Ectodermal cell (in vitro differentiated cells): Measurements from ENCODE around the gene ZDHHC14.

Source experiments
- H3K27ac ChIP-seq: 2 replicates; pipeline ENCODE4 v1.7.0; 2013; ENCODE audit warnings: mild to moderate bottlenecking, low read depth, low read length; ENCODE audit not compliant: insufficient read depth, poor library complexity, severe bottlenecking
- H3K27me3 ChIP-seq: 2 replicates; pipeline ENCODE4 v1.7.0; 2013; ENCODE audit warnings: mild to moderate bottlenecking, low read length; ENCODE audit not compliant: insufficient read depth, control insufficient read depth, poor library complexity, severe bottlenecking
- H3K36me3 ChIP-seq: one replicate; pipeline ENCODE4 v1.7.0; 2013; ENCODE audit warnings: low read length; ENCODE audit not compliant: control insufficient read depth, insufficient read depth
- H3K4me1 ChIP-seq: one replicate; pipeline ENCODE4 v1.7.0; 2013; ENCODE audit warnings: low read length; ENCODE audit not compliant: control insufficient read depth, insufficient read depth
- H3K4me3 ChIP-seq: 2 replicates; pipeline ENCODE4 v1.7.0; 2013; ENCODE audit warnings: low read depth, low read length, control low read depth; ENCODE audit not compliant: insufficient read depth
- H3K9me3 ChIP-seq: 2 replicates; pipeline ENCODE4 v1.7.0; 2013; ENCODE audit warnings: mild to moderate bottlenecking, low read length, moderate library complexity; ENCODE audit not compliant: control insufficient read depth
- whole genome bisulfite sequencing, 2 experiments: methylation state at CpG; one replicate each; pipeline ENCODE4 v1.1.7; 2013; ENCODE audit warnings: missing lambda C conversion rate in 2 of 2; 5-methylcytosine and 5-hydroxymethylcytosine counted together

Gene ZDHHC14

DNA sequence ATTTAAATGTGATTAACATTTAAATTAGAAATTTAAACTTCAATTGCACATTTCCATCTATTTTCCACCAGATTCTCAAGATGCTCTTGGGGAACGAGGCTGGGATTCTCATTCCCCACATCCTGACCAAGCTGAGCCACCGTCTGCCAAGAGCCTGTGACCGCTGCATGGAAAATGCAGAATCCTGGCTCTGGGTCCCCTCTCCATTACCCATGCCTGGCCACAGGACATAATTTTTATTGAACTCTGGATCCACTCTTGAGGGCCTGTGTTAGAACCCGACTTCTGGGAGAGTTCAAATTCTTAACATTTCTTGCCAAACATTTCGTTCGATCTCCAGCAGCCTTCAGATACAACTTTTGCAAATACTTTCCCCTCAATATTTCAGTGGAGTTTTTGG, 240.4 kb downstream of the ZDHHC14 start:
- Histone ChIP-seq H3K4me1 (peaks cover 6% of the 10 kb centered on the region), H3K27me3 (no peaks in the 10 kb centered on the region), H3K36me3 (no peaks in the 10 kb centered on the region), H3K4me3 (no peak overlapping the region), H3K27ac (no peak overlapping the region), H3K9me3 (no peaks in the 10 kb centered on the region)
- 94 to 95% methylated on average over 6 of the region's 6 CpGs for WGBS, 2 experiments

DNA sequence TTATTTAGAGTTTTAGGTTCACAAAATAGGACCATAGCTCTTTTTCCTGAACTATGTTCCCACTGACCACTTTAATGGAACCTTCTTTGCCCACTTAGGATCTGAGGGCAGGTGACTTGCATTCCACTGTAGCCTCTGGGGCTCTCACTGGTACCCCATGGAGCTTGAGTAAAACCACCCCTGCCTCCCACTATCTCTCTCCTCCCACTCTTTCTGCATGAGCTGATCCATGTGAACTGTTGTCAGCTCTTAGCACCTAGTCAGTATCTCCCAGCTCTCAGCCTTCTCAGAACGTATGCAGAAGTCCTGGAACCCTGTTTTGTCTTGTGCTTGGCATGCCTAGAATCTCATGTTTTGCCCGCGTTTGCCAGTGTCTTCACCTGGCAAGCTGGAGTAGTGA, 241.4 kb downstream of the ZDHHC14 start:
- peaks cover 6% of the 10 kb centered on the region for H3K4me1 ChIP-seq
- WGBS, 2 experiments, result 93% methylated on average over 3 of the region's 3 CpGs

DNA sequence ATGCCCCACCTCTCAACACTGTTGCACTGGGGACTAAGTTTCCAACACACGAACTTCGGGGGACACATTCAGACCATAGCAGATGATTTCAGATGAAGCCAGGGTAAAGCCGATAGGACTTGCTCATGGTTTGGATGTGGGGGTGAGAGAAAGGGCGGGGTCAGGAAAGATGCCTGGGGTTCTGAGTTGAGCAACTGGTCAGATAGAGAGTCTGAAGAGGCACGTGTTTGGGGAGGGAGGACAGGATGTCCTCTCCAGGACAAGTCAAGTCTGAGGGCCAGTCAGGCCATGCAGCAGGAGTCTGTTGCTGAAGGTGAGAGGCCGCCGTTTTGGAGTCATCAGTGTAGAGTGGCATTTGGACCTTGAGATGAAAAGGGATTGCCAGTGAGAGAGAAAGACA, 244.1 kb downstream of the ZDHHC14 start:
- no peaks in the 10 kb centered on the region for H3K36me3 ChIP-seq
- H3K27ac ChIP-seq, result no peak overlapping the region
- no peak overlapping the region for H3K4me3 ChIP-seq
- WGBS, 2 experiments, result 93 to 96% methylated on average over 7 of the region's 7 CpGs
- peaks cover 10% of the 10 kb centered on the region for H3K4me1 ChIP-seq
- no peaks in the 10 kb centered on the region for H3K9me3 ChIP-seq
- no peaks in the 10 kb centered on the region for H3K27me3 ChIP-seq

More for the DNA sequence above, 241.4 kb downstream of the ZDHHC14 start:
- Histone ChIP-seq H3K4me3 (no peak overlapping the region), H3K9me3 (no peaks in the 10 kb centered on the region), H3K27ac (no peak overlapping the region), H3K36me3 (no peaks in the 10 kb centered on the region), H3K27me3 (no peaks in the 10 kb centered on the region)

DNA sequence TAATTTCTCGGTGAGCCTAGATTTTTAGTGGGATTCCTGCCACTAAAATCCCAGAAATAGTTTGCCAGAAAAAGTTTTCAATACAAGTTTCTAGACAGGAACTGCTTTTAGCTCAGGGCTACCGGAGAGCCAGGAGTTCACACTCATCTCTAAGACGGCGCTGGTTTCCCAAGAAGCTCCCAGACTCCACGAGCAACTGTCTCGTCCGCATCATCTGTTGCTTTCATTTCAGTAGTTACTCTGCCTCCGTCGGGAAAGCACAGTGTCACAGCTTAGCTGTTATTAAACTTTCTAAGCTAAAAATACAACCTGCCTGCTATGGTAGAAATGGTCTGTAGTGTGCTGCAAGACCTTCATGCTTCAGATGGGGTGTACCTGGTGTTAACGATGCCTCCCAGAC, 244.8 kb downstream of the ZDHHC14 start:
- H3K9me3 ChIP-seq, result no peaks in the 10 kb centered on the region
- WGBS, 2 experiments, result 91% methylated on average over 10 of the region's 10 CpGs

DNA sequence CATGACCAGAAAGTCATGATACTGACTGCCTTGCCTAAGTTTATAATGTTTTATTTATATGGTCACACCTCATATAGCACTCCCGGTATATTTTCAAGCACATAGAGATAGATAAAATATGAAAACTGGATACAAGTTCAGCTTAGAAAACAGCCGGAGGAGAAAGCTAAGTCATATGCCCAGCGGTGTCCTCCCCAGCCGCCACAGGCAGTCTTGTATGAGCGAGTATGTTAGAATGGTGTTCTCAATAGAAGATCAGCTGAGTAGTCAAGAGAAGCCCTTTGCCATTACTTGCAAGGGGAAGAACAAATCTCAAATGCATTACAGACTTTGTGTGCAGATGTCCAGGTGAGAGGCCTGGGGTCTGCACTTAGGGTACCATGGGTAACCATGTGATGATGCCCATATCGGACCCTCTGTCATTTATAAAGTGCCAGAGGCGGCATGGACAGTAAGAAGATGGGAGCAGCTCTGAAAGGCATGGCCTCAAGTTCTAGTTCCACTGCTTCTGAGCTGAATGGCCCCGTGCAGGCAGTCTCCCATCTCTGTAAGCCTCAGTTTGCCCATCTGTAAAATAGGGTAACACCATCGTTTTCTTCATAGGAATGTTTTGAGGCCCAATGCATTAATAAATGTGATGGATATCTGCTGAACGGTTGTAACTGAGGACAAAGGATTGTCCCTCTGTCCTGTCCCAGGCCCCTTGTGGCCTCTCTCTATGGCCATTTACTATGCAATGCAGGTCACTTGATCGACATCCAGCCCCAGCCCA, 246.4 kb downstream of the ZDHHC14 start:
- Histone ChIP-seq H3K36me3 (no peaks in the 10 kb centered on the region), H3K27ac (no peak overlapping the region), H3K4me3 (no peak overlapping the region), H3K9me3 (no peaks in the 10 kb centered on the region), H3K4me1 (peaks cover 14% of the 10 kb centered on the region), H3K27me3 (no peaks in the 10 kb centered on the region)
- 93 to 95% methylated on average over 9 to 11 of the region's 11 CpGs for WGBS, 2 experiments

More for the DNA sequence above, 244.8 kb downstream of the ZDHHC14 start:
- Histone ChIP-seq H3K27me3 (no peaks in the 10 kb centered on the region), H3K36me3 (no peaks in the 10 kb centered on the region), H3K4me3 (no peak overlapping the region), H3K27ac (no peak overlapping the region), H3K4me1 (peaks cover 10% of the 10 kb centered on the region)

DNA sequence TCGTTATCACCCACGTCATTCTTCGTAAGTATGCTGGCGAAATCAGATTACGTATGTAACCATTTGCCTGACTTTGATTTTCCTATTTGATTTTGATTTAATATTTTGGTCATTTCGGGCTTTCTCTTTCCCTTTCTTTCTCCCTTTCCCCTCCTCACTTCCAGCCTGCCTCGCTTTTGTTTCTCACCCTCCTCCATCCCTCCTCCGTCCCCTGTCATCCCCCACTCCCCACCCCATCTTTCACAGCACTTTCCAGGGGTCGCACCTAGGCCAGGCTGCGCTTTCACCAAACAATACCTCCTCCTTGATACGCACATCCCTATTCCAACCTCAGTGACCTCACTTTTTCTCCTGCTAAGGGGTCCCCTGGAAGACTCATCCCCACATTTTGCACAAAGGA, 247.5 kb downstream of the ZDHHC14 start:
- no peaks in the 10 kb centered on the region for H3K36me3 ChIP-seq
- H3K9me3 ChIP-seq, result no peaks in the 10 kb centered on the region
- H3K4me1 ChIP-seq, result peaks cover 14% of the 10 kb centered on the region
- WGBS, 2 experiments, result 69% methylated on average over 11 of the region's 11 CpGs
- no peak overlapping the region for H3K27ac ChIP-seq
- H3K4me3 ChIP-seq, result no peak overlapping the region
- no peaks in the 10 kb centered on the region for H3K27me3 ChIP-seq

DNA sequence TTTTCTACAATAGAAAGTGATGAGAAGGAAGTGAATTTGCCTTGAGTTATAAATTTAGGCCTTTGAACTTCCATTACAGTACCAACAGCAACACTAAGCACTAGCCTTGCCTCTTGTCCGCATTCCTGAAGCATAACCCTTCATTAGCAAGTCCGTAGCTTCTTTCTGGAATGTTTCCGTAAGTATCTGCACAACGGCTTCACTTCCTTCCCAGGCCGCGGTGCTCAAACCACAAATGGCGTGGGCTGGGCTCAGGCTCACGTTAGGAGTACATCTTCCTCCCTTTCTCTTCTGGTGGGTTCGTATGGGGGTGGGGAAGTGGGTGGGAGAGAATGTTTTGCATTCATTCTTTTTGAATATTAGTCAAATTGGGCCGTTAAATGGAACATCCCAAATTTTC, 248.2 kb downstream of the ZDHHC14 start:
- Histone ChIP-seq H3K36me3 (no peaks in the 10 kb centered on the region), H3K4me3 (no peak overlapping the region), H3K27me3 (no peaks in the 10 kb centered on the region), H3K4me1 (peaks cover 11% of the 10 kb centered on the region), H3K9me3 (no peaks in the 10 kb centered on the region), H3K27ac (no peak overlapping the region)
- WGBS, 2 experiments, result 78 to 84% methylated on average over 8 to 9 of the region's 10 CpGs

DNA sequence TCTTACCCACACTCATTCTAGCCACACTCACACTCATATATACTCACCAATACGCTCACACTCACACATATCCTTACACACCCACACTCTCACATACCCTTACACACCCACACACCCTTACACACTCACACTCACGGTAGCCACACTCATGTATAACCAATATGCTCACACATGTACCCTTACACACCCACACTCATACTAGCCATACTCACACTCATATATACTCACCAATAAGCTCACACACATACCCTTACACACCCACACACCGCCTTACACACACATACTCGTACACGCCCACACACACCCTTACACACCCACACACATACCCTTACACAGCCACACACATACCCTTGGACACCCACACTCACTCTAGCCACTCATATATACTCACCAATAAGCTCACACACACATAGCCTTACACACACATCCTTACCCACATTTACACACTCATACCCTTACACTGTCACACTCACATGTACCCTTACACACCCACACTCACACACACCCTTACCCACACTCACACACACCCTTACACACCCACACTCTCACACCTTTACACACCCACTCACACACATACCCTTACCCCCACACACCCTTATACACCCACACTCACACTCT, 249.6 kb downstream of the ZDHHC14 start:
- no peak overlapping the region for H3K27ac ChIP-seq
- peaks cover 8% of the 10 kb centered on the region for H3K4me1 ChIP-seq
- no peaks in the 10 kb centered on the region for H3K9me3 ChIP-seq
- no peaks in the 10 kb centered on the region for H3K27me3 ChIP-seq
- H3K36me3 ChIP-seq, result no peaks in the 10 kb centered on the region
- WGBS, 2 experiments, result 91 to 92% methylated on average over 5 of the region's 5 CpGs
- H3K4me3 ChIP-seq, result no peak overlapping the region

DNA sequence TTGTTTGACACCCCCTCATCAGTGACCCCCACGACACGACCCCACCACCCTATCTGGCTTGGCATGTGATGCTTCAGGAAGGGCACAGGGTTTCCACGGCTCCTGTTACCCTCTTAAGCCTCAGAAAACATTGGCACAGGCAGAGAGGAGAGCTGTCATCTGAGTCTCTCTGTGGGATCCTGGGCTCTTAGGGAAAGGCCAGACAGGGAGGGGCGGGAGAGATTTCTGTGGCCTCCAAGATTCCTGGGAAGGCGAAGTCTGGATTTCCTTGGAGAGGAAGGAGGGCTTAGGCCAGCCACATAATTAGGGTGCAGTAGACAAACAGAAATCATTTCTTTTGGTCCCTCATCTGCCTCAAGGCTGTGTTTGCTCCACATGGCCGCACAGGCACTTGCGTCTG, 250.4 kb downstream of the ZDHHC14 start:
- Histone ChIP-seq H3K36me3 (no peaks in the 10 kb centered on the region), H3K9me3 (no peaks in the 10 kb centered on the region), H3K4me3 (no peak overlapping the region), H3K27me3 (no peaks in the 10 kb centered on the region), H3K27ac (no peak overlapping the region), H3K4me1 (peaks cover 8% of the 10 kb centered on the region)
- 76% methylated on average over 7 of the region's 7 CpGs for WGBS, 2 experiments

DNA sequence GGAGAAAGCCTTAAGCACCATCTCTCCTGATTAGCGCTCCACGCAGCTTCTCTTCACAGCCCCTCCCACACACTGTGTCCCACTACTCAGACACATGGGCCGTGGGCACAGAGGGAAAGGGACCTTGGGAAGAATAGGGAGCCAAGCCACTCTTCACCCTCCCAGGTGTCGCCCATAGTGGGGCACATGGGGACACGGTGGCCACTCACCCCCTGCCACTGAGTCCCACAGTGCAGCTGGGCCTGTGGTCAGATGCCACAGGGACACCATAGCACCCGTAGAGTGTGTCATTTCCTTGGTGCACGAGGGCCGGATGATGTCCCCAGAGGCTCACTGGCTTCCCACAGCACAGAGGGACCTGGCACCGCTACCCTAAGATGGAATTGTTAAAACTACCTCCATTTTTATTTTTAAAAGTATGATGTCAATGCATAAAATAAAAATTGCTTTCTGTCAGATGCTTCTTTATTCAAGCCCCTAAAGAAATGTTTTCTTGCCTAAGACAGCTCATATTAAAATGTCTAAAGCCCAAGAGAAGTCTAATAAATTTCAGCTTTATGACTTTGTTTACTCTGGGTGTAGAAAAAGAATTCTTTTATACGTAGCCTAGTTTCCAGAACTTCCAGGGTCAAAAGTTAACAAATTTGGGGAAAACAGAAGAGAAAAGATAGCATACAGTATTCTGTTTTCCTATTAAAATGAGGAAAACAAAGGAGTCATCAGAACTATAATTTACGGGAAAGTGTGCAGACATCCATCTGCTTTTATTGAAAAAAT, 251.0 kb downstream of the ZDHHC14 start:
- Histone ChIP-seq H3K4me3 (no peak overlapping the region), H3K27ac (no peak overlapping the region), H3K36me3 (no peaks in the 10 kb centered on the region), H3K4me1 (peaks cover 8% of the 10 kb centered on the region), H3K27me3 (no peaks in the 10 kb centered on the region), H3K9me3 (no peaks in the 10 kb centered on the region)
- 81 to 86% methylated on average over 10 to 11 of the region's 11 CpGs for WGBS, 2 experiments
